PC-9 (cell line): ENCODE measurements around the gene HNRNPM.

Experiments
- EZH2 ChIP-seq: fragments of 200-600 bp; sonication (generic); IDR thresholded peaks from 2 replicates; pipeline ENCODE4 v1.8.0; 2017; ENCODE audit warnings: antibody characterized with exemption, low read depth
- TF ChIP-seq, protein P1 (sequence below): fragments of 200-600 bp; sonication (generic); conservative IDR thresholded peaks from 2 replicates; pipeline ENCODE4 v1.6.1; 2017; ENCODE audit warnings: mixed run types, antibody characterized with exemption, mild to moderate bottlenecking, moderate library complexity

DNA sequence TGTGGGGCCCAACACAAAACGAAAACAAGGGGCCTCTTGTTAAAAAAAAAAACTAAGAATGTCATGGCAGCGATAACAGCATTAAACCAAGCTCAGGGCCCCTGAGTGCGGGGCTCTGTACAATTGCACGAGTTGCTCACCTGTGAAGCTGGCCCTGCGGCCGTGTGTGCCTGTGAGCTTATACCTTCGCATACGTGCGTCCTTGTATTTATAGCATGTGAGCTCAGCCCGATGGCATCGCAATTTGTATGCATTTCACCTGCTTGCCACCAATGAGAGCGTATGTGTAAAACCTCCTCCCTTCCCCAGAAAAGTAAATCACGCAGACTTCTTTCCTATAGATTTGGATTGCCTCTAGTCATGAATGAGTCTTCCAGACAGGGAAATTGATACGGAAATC lies 17.1 kb downstream of the HNRNPM start:
- no peak for TF ChIP-seq EZH2
- TF ChIP-seq, protein P1, sequence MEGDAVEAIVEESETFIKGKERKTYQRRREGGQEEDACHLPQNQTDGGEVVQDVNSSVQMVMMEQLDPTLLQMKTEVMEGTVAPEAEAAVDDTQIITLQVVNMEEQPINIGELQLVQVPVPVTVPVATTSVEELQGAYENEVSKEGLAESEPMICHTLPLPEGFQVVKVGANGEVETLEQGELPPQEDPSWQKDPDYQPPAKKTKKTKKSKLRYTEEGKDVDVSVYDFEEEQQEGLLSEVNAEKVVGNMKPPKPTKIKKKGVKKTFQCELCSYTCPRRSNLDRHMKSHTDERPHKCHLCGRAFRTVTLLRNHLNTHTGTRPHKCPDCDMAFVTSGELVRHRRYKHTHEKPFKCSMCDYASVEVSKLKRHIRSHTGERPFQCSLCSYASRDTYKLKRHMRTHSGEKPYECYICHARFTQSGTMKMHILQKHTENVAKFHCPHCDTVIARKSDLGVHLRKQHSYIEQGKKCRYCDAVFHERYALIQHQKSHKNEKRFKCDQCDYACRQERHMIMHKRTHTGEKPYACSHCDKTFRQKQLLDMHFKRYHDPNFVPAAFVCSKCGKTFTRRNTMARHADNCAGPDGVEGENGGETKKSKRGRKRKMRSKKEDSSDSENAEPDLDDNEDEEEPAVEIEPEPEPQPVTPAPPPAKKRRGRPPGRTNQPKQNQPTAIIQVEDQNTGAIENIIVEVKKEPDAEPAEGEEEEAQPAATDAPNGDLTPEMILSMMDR, result no peak
